Measurements from ENCODE around the gene FRMPD3. TPM values are rescaled to one million over a fixed set of nuclear protein-coding genes. Genes with fewer than 3 reads are reported as not detected.
"Not testable (repeated sequence)": the region's sequence is repeated elsewhere in the genome, so short reads cannot be mapped to it uniquely, and the experiment has no call there.

The FRMPD3 gene
- total RNA-seq, 2 donors from 2014 or later, result not detected

GRCh38 chrX:107457289-107457688 is 7.8 kb downstream of the FRMPD3 start:
- Mint-ChIP-seq H3K9me3 (no peaks in the 10 kb centered on the region), H3K36me3 (ENCODE audit: low read depth) (no peaks in the 10 kb centered on the region), H3K4me3 (no peak overlapping the region), H3K27ac (no peak overlapping the region), H3K4me1 (no peaks in the 10 kb centered on the region), H3K27me3 (peaks cover 29% of the 10 kb centered on the region)
- no peak for ATAC-seq (replicated peaks)

- H3K4me1 Mint-ChIP-seq, result no peaks in the 10 kb centered on the region
- peaks cover 13% of the 10 kb centered on the region for H3K27me3 Mint-ChIP-seq
- no peak overlapping the region for H3K27ac Mint-ChIP-seq
- H3K4me3 Mint-ChIP-seq, result no peak overlapping the region
- ATAC-seq (replicated peaks), result no peak
- H3K9me3 Mint-ChIP-seq, result no peaks in the 10 kb centered on the region
- H3K36me3 Mint-ChIP-seq (ENCODE audit: low read depth), result no peaks in the 10 kb centered on the region
Measured at GRCh38 chrX:107465932-107466620, 16.6 kb downstream of the FRMPD3 start.

- H3K36me3 Mint-ChIP-seq (ENCODE audit: low read depth), result no peaks in the 10 kb centered on the region
- H3K9me3 Mint-ChIP-seq, result no peaks in the 10 kb centered on the region
- peak; percentile 24 for ATAC-seq (replicated peaks)
- H3K27me3 Mint-ChIP-seq, result peaks cover 4% of the 10 kb centered on the region
- H3K27ac Mint-ChIP-seq, result no peak overlapping the region
- H3K4me1 Mint-ChIP-seq, result no peaks in the 10 kb centered on the region
- H3K4me3 Mint-ChIP-seq, result no peak overlapping the region
Measured at GRCh38 chrX:107467271-107467670, 17.8 kb downstream of the FRMPD3 start.

GRCh38 chrX:107470198-107470597 is 20.7 kb downstream of the FRMPD3 start:
- H3K27ac Mint-ChIP-seq, result no peak overlapping the region
- no peak overlapping the region for H3K4me3 Mint-ChIP-seq
- ATAC-seq (replicated peaks), result no peak
- H3K36me3 Mint-ChIP-seq (ENCODE audit: low read depth), result no peaks in the 10 kb centered on the region
- peaks cover 8% of the 10 kb centered on the region for H3K27me3 Mint-ChIP-seq
- no peaks in the 10 kb centered on the region for H3K4me1 Mint-ChIP-seq
- H3K9me3 Mint-ChIP-seq, result no peaks in the 10 kb centered on the region

GRCh38 chrX:107470971-107471370 is 21.5 kb downstream of the FRMPD3 start:
- Mint-ChIP-seq H3K9me3 (no peaks in the 10 kb centered on the region), H3K36me3 (ENCODE audit: low read depth) (no peaks in the 10 kb centered on the region), H3K27ac (no peak overlapping the region), H3K4me1 (no peaks in the 10 kb centered on the region), H3K4me3 (no peak overlapping the region), H3K27me3 (peaks cover 8% of the 10 kb centered on the region)
- ATAC-seq (replicated peaks), result no peak

GRCh38 chrX:107471420-107471819 is 22.0 kb downstream of the FRMPD3 start:
- H3K4me1 Mint-ChIP-seq; H3K36me3 Mint-ChIP-seq (ENCODE audit: low read depth); H3K9me3 Mint-ChIP-seq; H3K27me3 Mint-ChIP-seq; ATAC-seq (replicated peaks); H3K27ac Mint-ChIP-seq; H3K4me3 Mint-ChIP-seq: not testable (repeated sequence)

GRCh38 chrX:107477406-107477805 is 28.0 kb downstream of the FRMPD3 start:
- peaks cover 8% of the 10 kb centered on the region for H3K27me3 Mint-ChIP-seq
- H3K27ac Mint-ChIP-seq, result no peak overlapping the region
- H3K4me3 Mint-ChIP-seq, result no peak overlapping the region
- no peaks in the 10 kb centered on the region for H3K9me3 Mint-ChIP-seq
- no peaks in the 10 kb centered on the region for H3K4me1 Mint-ChIP-seq
- ATAC-seq (replicated peaks), result no peak
- H3K36me3 Mint-ChIP-seq (ENCODE audit: low read depth), result no peaks in the 10 kb centered on the region

GRCh38 chrX:107480272-107480671 is 30.8 kb downstream of the FRMPD3 start:
- no peak overlapping the region for H3K4me3 Mint-ChIP-seq
- peak; percentile 62 for ATAC-seq (replicated peaks)
- H3K27me3 Mint-ChIP-seq, result no peaks in the 10 kb centered on the region
- no peaks in the 10 kb centered on the region for H3K9me3 Mint-ChIP-seq
- no peak overlapping the region for H3K27ac Mint-ChIP-seq
- no peaks in the 10 kb centered on the region for H3K4me1 Mint-ChIP-seq
- H3K36me3 Mint-ChIP-seq (ENCODE audit: low read depth), result no peaks in the 10 kb centered on the region

GRCh38 chrX:107482046-107482445 is 32.6 kb downstream of the FRMPD3 start:
- H3K27me3 Mint-ChIP-seq, result no peaks in the 10 kb centered on the region
- H3K9me3 Mint-ChIP-seq, result no peaks in the 10 kb centered on the region
- no peak overlapping the region for H3K4me3 Mint-ChIP-seq
- H3K27ac Mint-ChIP-seq, result no peak overlapping the region
- H3K4me1 Mint-ChIP-seq, result no peaks in the 10 kb centered on the region
- no peaks in the 10 kb centered on the region for H3K36me3 Mint-ChIP-seq (ENCODE audit: low read depth)
- ATAC-seq (replicated peaks), result no peak

- Mint-ChIP-seq H3K27ac (no peak overlapping the region), H3K4me1 (no peaks in the 10 kb centered on the region), H3K27me3 (no peaks in the 10 kb centered on the region), H3K36me3 (ENCODE audit: low read depth) (no peaks in the 10 kb centered on the region), H3K4me3 (no peak overlapping the region), H3K9me3 (no peaks in the 10 kb centered on the region)
- ATAC-seq (replicated peaks), result no peak
Measured at GRCh38 chrX:107484002-107484726, 34.7 kb downstream of the FRMPD3 start.

GRCh38 chrX:107485013-107485412 is 35.6 kb downstream of the FRMPD3 start:
- Mint-ChIP-seq H3K27ac (no peak overlapping the region), H3K27me3 (no peaks in the 10 kb centered on the region), H3K9me3 (no peaks in the 10 kb centered on the region), H3K4me1 (no peaks in the 10 kb centered on the region), H3K36me3 (ENCODE audit: low read depth) (no peaks in the 10 kb centered on the region), H3K4me3 (no peak overlapping the region)
- no peak for ATAC-seq (replicated peaks)

- Mint-ChIP-seq H3K9me3 (no peaks in the 10 kb centered on the region), H3K4me3 (no peak overlapping the region), H3K4me1 (no peaks in the 10 kb centered on the region), H3K27ac (no peak overlapping the region), H3K27me3 (peaks cover 9% of the 10 kb centered on the region), H3K36me3 (ENCODE audit: low read depth) (no peaks in the 10 kb centered on the region)
- ATAC-seq (replicated peaks), result no peak
Measured at GRCh38 chrX:107493141-107493540, 43.7 kb downstream of the FRMPD3 start.

GRCh38 chrX:107496786-107497185 is 47.3 kb downstream of the FRMPD3 start:
- Mint-ChIP-seq H3K4me1 (no peaks in the 10 kb centered on the region), H3K27ac (no peak overlapping the region), H3K27me3 (peaks cover 5% of the 10 kb centered on the region), H3K36me3 (ENCODE audit: low read depth) (no peaks in the 10 kb centered on the region), H3K4me3 (no peak overlapping the region), H3K9me3 (no peaks in the 10 kb centered on the region)
- no peak for ATAC-seq (replicated peaks)
